ENCODE results near the gene RBM33.
"Not testable (repeated sequence)": the region's sequence is repeated elsewhere in the genome, so short reads cannot be mapped to it uniquely, and the experiment has no call there.

RBM33 gene

GRCh38 chr7:155665957-155666287, 21.5 kb downstream of the RBM33 start:
- no peak for DNase-seq

GRCh38 chr7:155667241-155667829, 22.9 kb downstream of the RBM33 start:
- DNase-seq, result no peak

GRCh38 chr7:155669717-155670505, 25.4 kb downstream of the RBM33 start:
- DNase-seq, result no peak

DNA sequence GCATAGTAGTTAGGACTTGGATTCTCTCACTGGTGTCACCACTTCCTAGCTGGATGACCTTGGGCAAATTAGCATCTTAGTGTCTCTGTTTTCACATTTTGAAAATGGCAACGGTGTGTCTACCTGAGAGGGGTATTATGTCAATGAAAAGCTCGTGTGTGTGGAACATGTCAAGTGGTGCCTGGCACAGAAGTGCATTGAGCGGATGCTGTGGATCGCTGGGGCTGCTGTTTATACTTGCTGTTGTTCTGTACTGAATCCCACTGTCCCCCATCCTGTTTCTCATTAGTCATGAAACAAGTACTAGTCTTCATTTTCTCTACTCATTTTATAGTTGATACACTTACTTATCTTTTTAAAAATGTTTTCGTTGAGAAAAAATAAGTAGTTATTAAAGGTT, 26.1 kb downstream of the RBM33 start:
- no peak for DNase-seq

DNA sequence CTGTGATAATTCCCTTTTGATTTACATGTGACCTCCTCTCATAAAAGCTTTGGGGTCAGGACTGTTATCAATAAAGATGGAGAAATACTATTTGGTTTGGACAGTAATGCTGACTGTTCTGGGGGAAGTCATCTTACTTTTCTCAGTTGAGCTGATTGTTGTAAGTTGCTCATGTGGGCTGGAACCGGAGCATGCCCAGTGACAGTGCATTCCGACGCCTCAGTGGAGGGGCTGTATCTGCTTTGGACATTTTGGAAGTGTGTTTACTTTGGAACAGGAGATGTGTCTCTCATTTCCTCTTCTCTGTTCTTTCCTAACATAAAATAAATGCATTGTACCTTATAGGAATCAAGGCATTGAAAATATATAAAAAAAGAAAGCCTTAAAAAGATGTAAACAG, 30.1 kb downstream of the RBM33 start:
- DNase-seq, result no peak

DNA sequence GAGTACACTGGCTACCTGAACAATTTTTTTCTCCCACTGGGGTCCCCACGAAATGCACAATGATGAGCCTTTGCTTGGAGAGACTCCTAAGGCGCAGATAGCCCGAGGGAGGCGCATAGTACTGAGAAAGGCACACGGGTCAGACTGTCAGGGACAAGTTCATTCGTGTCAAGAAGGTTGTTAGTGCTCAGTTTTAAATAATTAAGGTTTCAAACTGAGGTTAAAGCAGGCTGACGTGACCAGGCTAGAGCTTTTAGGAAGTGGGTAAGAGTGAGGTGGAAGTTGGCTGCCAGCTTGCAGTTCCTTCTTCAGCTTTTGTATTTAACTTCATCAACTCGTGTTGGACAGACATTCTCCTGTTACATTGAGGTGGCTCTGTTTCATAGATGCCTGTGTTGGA, 31.6 kb downstream of the RBM33 start:
- DNase-seq, result no peak

DNA sequence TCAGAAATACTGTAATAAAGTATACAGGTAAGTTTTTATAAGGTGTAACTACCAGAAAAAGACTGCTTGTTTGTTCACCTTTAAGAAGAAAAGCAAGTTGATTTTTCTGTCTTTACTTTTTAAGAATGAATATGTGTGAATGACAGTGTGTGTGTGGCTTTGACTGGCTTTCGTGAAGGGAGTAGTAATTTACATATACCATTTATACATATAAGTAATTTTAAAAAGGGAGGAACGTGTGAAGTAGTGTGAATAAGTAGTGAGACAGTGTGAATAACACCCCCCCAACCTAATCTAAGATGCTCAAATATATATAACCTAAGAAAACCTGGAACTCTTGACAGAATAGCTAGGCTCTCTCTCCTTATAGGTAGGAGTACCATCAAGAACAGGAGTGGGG, 33.2 kb downstream of the RBM33 start:
- no peak for DNase-seq

DNA sequence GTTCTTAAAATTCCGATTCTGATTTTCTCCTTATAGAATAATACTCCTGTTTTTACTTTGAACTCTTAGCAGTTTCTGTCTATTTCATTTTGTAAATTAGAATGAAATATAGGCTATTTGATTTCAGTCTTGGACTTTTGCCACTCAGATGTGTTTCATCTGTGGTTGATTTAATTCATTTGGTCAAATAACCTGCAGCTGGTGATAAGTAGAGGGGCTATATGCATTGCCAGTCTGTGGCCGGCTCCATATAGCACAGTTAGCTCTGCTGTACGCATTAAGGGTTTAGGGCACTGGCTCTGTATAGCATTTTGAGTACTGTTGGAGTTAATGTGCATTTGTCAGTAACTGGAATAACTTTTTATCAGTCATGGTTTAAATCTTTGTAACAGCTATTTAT, 35.7 kb downstream of the RBM33 start:
- no peak for DNase-seq

GRCh38 chr7:155680864-155681263, 36.4 kb downstream of the RBM33 start:
- no peak for DNase-seq

GRCh38 chr7:155681663-155682062, 37.2 kb downstream of the RBM33 start:
- DNase-seq, result no peak

DNA sequence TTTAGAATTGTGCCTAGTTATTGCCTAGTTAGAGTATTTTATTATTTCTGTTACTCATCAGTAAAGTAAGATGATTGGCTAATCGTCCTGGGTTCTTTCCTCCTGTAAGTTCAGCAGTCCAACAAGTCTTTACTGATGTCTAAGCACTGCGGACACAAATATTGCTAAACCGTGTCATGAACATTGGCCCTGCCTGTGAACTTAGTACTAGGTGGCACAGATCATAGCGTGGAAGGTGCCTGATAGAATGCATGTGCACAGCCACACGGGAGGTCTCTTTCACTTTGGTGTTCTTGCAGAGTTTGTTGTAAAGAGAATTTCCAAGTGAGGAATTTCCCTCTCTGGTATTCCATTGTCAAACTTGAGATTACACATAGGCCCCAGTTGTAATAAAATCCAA, 38.0 kb downstream of the RBM33 start:
- DNase-seq, result no peak

DNA sequence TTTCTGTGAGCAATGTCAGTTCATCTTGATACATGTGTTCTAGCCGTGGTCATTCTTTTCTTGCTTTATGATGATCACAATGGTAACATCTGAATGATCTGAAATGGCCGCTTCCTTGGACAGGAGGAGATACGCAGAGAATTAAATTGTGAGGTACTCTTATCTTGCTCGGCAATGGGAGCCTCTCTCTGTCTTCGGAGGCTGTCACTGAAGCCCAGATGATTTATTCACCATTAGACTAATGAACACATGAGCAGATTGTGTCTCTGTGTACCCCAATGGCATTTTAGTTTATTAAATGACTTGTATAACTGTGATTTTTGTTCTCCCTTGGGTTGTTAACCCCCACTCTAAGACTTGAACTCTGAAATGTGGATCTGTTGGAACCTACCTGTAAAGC, 38.6 kb downstream of the RBM33 start:
- DNase-seq, result no peak

DNA sequence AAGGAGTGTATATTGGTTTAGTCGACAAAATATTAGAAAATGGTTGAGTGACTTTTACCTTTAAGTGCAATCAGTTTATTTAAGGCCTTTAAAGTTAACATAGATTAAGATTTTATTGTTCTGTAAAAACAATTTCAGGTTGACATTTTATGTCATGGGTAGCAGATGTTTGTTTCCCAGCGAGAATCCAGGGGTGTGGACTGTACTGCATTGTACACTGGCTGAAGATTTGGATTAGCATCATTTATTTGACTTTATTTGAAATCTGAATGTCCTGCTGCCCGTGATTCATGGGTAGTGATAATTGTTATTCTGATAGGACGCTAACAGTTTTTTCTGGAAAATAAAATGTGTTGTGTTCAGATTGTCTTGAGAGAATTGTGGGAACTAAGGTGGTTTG, 39.3 kb downstream of the RBM33 start:
- no peak for DNase-seq

DNA sequence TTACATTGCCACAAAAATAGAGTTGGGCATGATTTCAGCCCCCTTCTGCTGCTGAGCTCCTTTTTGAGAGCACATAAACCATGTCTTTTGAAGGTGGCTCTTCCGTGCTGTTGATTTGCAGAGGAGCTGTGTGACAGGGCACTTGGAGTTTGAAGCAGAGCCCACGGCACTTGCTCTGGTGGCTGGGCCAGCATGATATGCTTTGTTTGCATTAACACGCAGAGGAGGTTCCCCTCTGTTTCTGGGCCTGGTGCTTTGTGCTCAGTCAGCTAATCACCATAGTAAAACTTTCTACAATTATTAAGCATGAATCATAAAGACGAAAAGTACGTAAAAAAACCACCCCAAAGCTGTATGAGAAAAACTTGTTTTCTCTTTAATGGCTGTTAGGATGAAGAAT, 40.1 kb downstream of the RBM33 start:
- DNase-seq, result no peak

DNA sequence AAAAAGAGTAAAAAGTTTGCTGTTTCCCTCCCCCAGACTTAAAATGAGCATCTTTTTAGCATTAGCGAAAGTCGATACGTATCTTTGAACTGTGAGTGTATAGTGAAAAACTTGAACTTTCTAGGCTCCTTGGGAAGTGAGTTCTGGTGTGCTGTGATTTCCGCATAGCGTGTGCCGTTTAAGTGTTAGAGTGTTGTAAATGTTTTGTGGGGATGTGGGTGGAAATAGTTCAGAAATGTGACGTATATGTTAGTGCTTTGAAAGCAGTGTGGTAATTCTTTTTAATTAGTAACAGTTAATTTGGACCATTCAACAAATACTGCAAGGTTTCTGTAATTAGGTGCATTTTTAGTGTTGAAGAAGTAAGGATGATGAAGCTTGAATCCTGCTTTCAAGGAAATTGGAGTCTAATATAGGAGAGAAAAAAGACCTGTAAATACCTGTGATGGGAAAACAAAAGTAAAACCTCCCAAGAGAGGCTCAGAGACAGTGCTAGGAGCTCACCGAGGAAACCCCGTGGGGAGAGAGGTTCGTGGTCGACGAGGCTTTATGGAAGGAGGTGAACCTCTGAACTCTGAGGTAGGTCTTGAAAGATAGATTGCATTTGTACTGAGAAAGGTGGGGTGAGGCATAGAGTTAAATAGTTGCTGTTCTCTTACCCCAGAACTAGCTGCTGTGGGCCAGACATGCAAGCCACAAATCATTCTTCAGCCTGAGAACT, 40.8 kb downstream of the RBM33 start:
- no peak for DNase-seq

DNA sequence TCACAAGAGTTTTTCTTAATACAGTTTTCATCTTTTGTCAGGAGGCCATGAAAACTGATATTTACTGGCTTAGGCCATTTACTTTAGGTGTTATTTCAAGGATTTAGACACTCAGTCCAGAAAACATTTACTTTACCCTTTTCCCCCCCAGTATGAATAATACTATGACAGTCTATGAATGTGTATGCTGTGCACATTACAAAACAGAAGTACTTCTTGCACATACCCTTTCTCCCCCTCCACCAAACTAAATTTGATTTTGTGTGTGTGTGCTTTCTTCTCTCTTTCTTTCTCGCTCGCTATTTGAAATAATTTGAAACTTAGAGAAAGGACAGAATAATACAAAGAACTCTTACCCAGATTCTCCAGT, 41.3 kb downstream of the RBM33 start:
- no peak for DNase-seq

DNA sequence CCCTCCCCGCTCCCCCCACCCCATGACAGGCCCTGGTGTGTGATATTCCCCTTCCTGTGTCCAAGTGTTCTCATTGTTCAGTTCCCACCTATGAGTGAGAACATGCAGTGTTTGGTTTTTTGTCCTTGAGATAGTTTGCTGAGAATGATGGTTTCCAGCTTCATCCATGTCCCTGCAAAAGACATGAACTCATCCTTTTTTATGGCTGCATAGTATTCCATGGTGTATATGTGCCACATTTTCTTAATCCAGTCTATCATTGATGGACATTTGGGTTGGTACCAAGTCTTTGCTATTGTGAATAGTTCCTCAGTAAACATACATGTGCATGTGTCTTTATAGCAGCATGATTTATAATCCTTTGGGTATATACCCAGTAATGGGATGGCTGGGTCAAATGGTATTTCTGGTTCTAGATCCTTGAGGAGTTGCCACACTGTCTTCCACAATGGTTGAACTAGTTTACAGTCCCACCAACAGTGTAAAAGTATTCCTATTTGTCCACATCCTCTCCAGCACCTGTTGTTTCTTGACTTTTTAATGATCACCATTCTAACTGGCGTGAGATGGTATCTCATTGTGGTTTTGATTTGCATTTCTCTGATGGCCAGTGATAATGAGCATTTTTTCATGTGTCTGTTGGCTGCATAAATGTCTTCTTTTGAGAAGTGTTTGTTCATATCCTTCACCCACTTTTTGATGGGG, 42.3 kb downstream of the RBM33 start:
- DNase-seq, result not testable (repeated sequence)

DNA sequence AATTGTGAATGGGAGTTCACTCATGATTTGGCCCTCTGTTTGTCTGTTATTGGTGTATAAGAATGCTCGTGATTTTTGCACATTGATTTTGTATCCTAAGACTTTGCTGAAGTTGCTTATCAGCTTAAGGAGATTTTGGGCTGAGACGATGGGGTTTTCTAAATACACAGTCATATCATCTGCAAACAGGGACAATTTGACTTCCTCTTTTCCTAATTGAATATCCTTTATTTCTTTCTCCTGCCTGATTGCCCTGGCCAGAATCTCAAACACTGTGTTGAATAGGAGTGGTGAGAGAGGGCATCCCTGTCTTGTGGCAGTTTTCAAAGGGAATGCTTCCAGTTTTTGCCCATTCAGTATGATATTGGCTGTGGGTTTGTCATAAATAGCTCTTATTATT, 43.8 kb downstream of the RBM33 start:
- DNase-seq, result not testable (repeated sequence)

DNA sequence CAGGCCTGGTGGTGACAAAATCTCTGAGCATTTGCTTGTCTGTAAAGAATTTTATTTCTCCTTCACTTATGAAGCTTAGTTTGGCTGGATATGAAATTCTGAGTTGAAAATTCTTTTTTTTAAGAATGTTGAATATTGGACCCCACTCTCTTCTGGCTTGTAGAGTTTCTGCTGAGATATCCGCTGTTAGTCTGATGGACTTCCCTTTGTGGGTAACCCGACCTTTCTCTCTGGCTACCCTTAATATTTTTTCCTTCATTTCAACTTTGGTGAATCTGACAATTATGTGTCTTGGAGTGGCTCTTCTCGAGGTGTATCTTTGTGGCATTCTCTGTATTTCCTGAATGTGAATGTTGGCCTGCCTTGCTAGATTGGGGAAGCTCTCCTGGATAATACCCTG, 46.2 kb downstream of the RBM33 start:
- not testable (repeated sequence) for DNase-seq

GRCh38 chr7:155692317-155692716, 47.9 kb downstream of the RBM33 start:
- DNase-seq, result no peak

- no peak for DNase-seq
Observed at GRCh38 chr7:155693826-155694225, 49.4 kb downstream of the RBM33 start.

GRCh38 chr7:155694851-155695250, 50.4 kb downstream of the RBM33 start:
- DNase-seq, result no peak

DNA sequence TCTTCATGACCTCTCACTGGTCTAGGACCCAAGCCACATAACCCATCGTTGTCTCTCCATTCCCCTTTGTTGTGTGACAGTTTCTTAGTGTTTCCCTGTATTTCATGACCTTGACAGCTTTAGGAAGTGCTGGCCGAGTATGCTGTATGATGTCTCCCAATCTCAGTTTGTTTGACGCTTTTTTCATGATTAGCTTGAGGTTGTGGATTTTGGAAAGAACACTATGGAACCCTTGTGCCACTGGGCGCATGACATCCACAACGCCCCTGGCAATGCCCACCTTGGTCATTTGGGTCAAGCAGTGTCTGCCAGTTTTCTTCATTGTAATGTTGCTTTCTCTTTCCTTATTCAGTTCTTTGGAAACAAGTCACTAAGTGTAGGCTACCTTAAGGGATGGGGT, 52.3 kb downstream of the RBM33 start:
- no peak for DNase-seq

GRCh38 chr7:155698633-155699032, 54.2 kb downstream of the RBM33 start:
- DNase-seq, result no peak

Data from NCI-H524 (cell line).